ENCODE data around the gene ZNF197. TPM values are rescaled to one million over a fixed set of nuclear protein-coding genes. Genes with fewer than 3 reads are reported as not detected.

The ZNF197 gene
- total RNA-seq, 1 donor from 2014 or later, result 47.4 TPM

- TF ChIP-seq CTCF (conservative IDR thresholded peaks at IDR 0.05), result no peak
- Mint-ChIP-seq H3K27me3 (ENCODE audit: low read depth) (peaks cover 11% of the 10 kb centered on the region), H3K27ac (ENCODE audit: unreplicated experiment) (no peak overlapping the region), H3K36me3 (ENCODE audit: low read depth) (peaks cover 53% of the 10 kb centered on the region), H3K9me3 (peaks cover 19% of the 10 kb centered on the region), H3K4me1 (peaks cover 6% of the 10 kb centered on the region), H3K4me3 (no peak overlapping the region)
- DNase-seq (ENCODE audit: low read depth, low spot score), result no peak
Measured at GRCh38 chr3:44682182-44682896, 57.5 kb downstream of the ZNF197 start.

- Mint-ChIP-seq H3K36me3 (ENCODE audit: low read depth) (peaks cover 51% of the 10 kb centered on the region), H3K4me1 (peaks cover 6% of the 10 kb centered on the region), H3K27ac (ENCODE audit: unreplicated experiment) (peak overlapping the region; percentile 74), H3K4me3 (peak overlapping the region; percentile 89), H3K9me3 (peaks cover 27% of the 10 kb centered on the region), H3K27me3 (ENCODE audit: low read depth) (peaks cover 30% of the 10 kb centered on the region)
- no peak for TF ChIP-seq CTCF (conservative IDR thresholded peaks at IDR 0.05)
- DNase-seq (ENCODE audit: low read depth, low spot score), result peak; percentile 49
Measured at GRCh38 chr3:44685128-44685800, 60.4 kb downstream of the ZNF197 start.

GRCh38 chr3:44687898-44688297 is 63.1 kb downstream of the ZNF197 start:
- peaks cover 55% of the 10 kb centered on the region for H3K27me3 Mint-ChIP-seq (ENCODE audit: low read depth)
- no peak for DNase-seq (ENCODE audit: low read depth, low spot score)
- peaks cover 36% of the 10 kb centered on the region for H3K36me3 Mint-ChIP-seq (ENCODE audit: low read depth)
- TF ChIP-seq CTCF (conservative IDR thresholded peaks at IDR 0.05), result no peak
- H3K4me3 Mint-ChIP-seq, result no peak overlapping the region
- peaks cover 6% of the 10 kb centered on the region for H3K4me1 Mint-ChIP-seq
- H3K9me3 Mint-ChIP-seq, result peaks cover 27% of the 10 kb centered on the region
- H3K27ac Mint-ChIP-seq (ENCODE audit: unreplicated experiment), result no peak overlapping the region

Other genes with a start within 250 kb of the ZNF197 start
- gene ZNF445, start 147.4 kb upstream of the ZNF197 start, total RNA-seq, result 46.1 and 49.0 TPM in 2 replicates
- 17.3 and 21.0 TPM in 2 replicates for gene ZKSCAN7, start 69.8 kb upstream of the ZNF197 start, total RNA-seq
- gene ZNF660, start 40.1 kb upstream of the ZNF197 start, total RNA-seq, result 26.1 and 29.8 TPM in 2 replicates
- gene ZNF35, start 23.7 kb downstream of the ZNF197 start, total RNA-seq, result 23.0 and 24.5 TPM in 2 replicates
- not detected in 2 replicates for gene ZNF502, start 87.6 kb downstream of the ZNF197 start, total RNA-seq
- 5.3 and 6.2 TPM in 2 replicates for gene ZNF501, start 104.6 kb downstream of the ZNF197 start, total RNA-seq
- gene KIAA1143, start 136.6 kb downstream of the ZNF197 start, total RNA-seq, result 36.6 and 44.8 TPM in 2 replicates
- 49.0 and 51.3 TPM in 2 replicates for gene KIF15, start 136.8 kb downstream of the ZNF197 start, total RNA-seq
- 8.0 and 9.5 TPM in 2 replicates for gene TMEM42, start 236.9 kb downstream of the ZNF197 start, total RNA-seq
- gene TGM4, start 249.6 kb downstream of the ZNF197 start, total RNA-seq, result not detected in 2 replicates